Endodermal cell (in vitro differentiated cells): ENCODE results near the gene HSPA1A. TPM values are rescaled to one million over a fixed set of nuclear protein-coding genes. Genes with fewer than 3 reads are reported as not detected.

Experiments used
- DNase-seq: peaks from one replicate; pipeline ENCODE4 v3.0.0-alpha.2; 2017
- H3K27ac ChIP-seq: 2 replicates; pipeline ENCODE4 v1.5.1; 2013; ENCODE audit warnings: mild to moderate bottlenecking, low read depth, low read length, moderate library complexity
- H3K27me3 ChIP-seq: 2 replicates; pipeline ENCODE4 v1.6.1; 2013; ENCODE audit warnings: mild to moderate bottlenecking, low read length, moderate library complexity; ENCODE audit not compliant: insufficient read depth, control insufficient read depth, poor library complexity, severe bottlenecking
- H3K36me3 ChIP-seq: 2 replicates; pipeline ENCODE4 v1.7.0; 2013; ENCODE audit warnings: mild to moderate bottlenecking, low read length, moderate library complexity; ENCODE audit not compliant: control insufficient read depth, insufficient read depth
- H3K4me1 ChIP-seq: one replicate; pipeline ENCODE4 v1.7.0; 2013; ENCODE audit warnings: low read length; ENCODE audit not compliant: control insufficient read depth, insufficient read depth
- H3K4me3 ChIP-seq: 2 replicates; pipeline ENCODE4 v1.5.1; 2013; ENCODE audit warnings: mild to moderate bottlenecking, low read length, moderate library complexity
- H3K9ac ChIP-seq: 2 replicates; pipeline ENCODE4 v1.6.1; 2013; ENCODE audit warnings: mild to moderate bottlenecking, low read length, moderate library complexity; ENCODE audit not compliant: poor library complexity, severe bottlenecking; ENCODE audit errors: extremely low read depth
- H3K9me3 ChIP-seq: 2 replicates; pipeline ENCODE4 v1.6.1; 2013; ENCODE audit warnings: mild to moderate bottlenecking, low read length, moderate library complexity; ENCODE audit not compliant: control insufficient read depth
- H3K27ac Mint-ChIP-seq: 2 replicates; pipeline ENCODE4 v1.8.0; 2020; ENCODE audit warnings: mixed read lengths
- H3K27me3 Mint-ChIP-seq: 2 replicates; pipeline ENCODE4 v1.8.0; 2021; ENCODE audit warnings: mild to moderate bottlenecking, mixed read lengths; ENCODE audit not compliant: insufficient read depth
- H3K36me3 Mint-ChIP-seq: 2 replicates; pipeline ENCODE4 v1.8.0; 2020; ENCODE audit warnings: low read depth, mixed read lengths
- H3K4me1 Mint-ChIP-seq: 2 replicates; pipeline ENCODE4 v1.8.0; 2020; ENCODE audit warnings: mixed read lengths
- H3K4me3 Mint-ChIP-seq: 2 replicates; pipeline ENCODE4 v1.8.0; 2020; ENCODE audit warnings: mild to moderate bottlenecking, moderate library complexity, mixed read lengths
- H3K9me3 Mint-ChIP-seq: 2 replicates; pipeline ENCODE4 v1.8.0; 2020; ENCODE audit warnings: mild to moderate bottlenecking, mixed read lengths
- CTCF ChIP-seq: fragments of 200-600 bp; sonication (generic); conservative IDR thresholded peaks from 2 replicates; pipeline ENCODE4 v1.5.0; 2021; ENCODE audit warnings: antibody characterized with exemption, mild to moderate bottlenecking
- WGBS, 2 experiments: methylation state at CpG; one replicate each; pipeline versions ENCODE4 v1.1.5 to v1.1.7; 2013; ENCODE audit warnings: missing lambda C conversion rate in 2 of 2, mixed read lengths in 1 of 2; ENCODE audit not compliant: insufficient coverage in 1 of 2, insufficient read length in 1 of 2; 5-methylcytosine and 5-hydroxymethylcytosine counted together
- total RNA-seq, 2 donors: library from RNA; stranded (reverse); fragmentation: NEBNext Ultra II Directional in 1 of 2; extraction: Animal tissue kit (Norgen Biotek cat#: 25700) in 1 of 2; gene quantifications; 2 replicates in 1 of 2; 3 replicates in 1 of 2; pipeline ENCODE4 v1.2.1, GENCODE V29; 2021

HSPA1A gene
- total RNA-seq, 2 donors from 2014 or later, result 53.1 to 62.6 TPM

GRCh38 chr6:31842053-31842452 is 26.7 kb downstream of the HSPA1A start:
- no peaks in the 10 kb centered on the region for H3K9me3 Mint-ChIP-seq
- TF ChIP-seq CTCF, result no peak
- peaks cover 8% of the 10 kb centered on the region for H3K4me1 Mint-ChIP-seq
- no peak for DNase-seq
- H3K4me3 ChIP-seq, result no peak overlapping the region
- H3K27ac ChIP-seq, result no peak overlapping the region
- H3K27me3 ChIP-seq, result no peaks in the 10 kb centered on the region
- H3K27me3 Mint-ChIP-seq, result no peaks in the 10 kb centered on the region
- H3K9me3 ChIP-seq, result no peaks in the 10 kb centered on the region
- WGBS, 2 experiments, result 94 to 95% methylated on average over 5 to 9 of the region's 9 CpGs
- peaks cover 38% of the 10 kb centered on the region for H3K36me3 ChIP-seq
- H3K4me1 ChIP-seq, result no peaks in the 10 kb centered on the region
- H3K27ac Mint-ChIP-seq, result no peak overlapping the region
- no peak overlapping the region for H3K9ac ChIP-seq
- peaks cover 42% of the 10 kb centered on the region for H3K36me3 Mint-ChIP-seq
- no peak overlapping the region for H3K4me3 Mint-ChIP-seq

- no peak for TF ChIP-seq CTCF
- Histone ChIP-seq H3K36me3 (peaks cover 14% of the 10 kb centered on the region), H3K27me3 (no peaks in the 10 kb centered on the region), H3K9me3 (no peaks in the 10 kb centered on the region), H3K4me1 (peaks cover 3% of the 10 kb centered on the region), H3K9ac (no peak overlapping the region), H3K4me3 (no peak overlapping the region), H3K27ac (no peak overlapping the region)
- H3K36me3 Mint-ChIP-seq, result peaks cover 19% of the 10 kb centered on the region
- H3K4me3 Mint-ChIP-seq, result no peak overlapping the region
- 92 to 96% methylated on average over 2 to 3 of the region's 3 CpGs for WGBS, 2 experiments
- no peaks in the 10 kb centered on the region for H3K4me1 Mint-ChIP-seq
- no peaks in the 10 kb centered on the region for H3K9me3 Mint-ChIP-seq
- no peak for DNase-seq
- H3K27ac Mint-ChIP-seq, result no peak overlapping the region
- no peaks in the 10 kb centered on the region for H3K27me3 Mint-ChIP-seq
These were observed 29.2 kb downstream of the HSPA1A start for GRCh38 chr6:31844507-31844906.

- H3K4me3 ChIP-seq, result no peak overlapping the region
- H3K36me3 ChIP-seq, result no peaks in the 10 kb centered on the region
- Mint-ChIP-seq H3K4me3 (no peak overlapping the region), H3K4me1 (peaks cover 7% of the 10 kb centered on the region), H3K9me3 (peaks cover 4% of the 10 kb centered on the region), H3K27ac (no peak overlapping the region), H3K27me3 (peaks cover 6% of the 10 kb centered on the region), H3K36me3 (peaks cover under 1% of the 10 kb centered on the region)
- 94 to 100% methylated on average over 1 to 2 of the region's 2 CpGs for WGBS, 2 experiments
- no peak overlapping the region for H3K9ac ChIP-seq
- peaks cover 3% of the 10 kb centered on the region for H3K4me1 ChIP-seq
- no peaks in the 10 kb centered on the region for H3K9me3 ChIP-seq
- no peak for TF ChIP-seq CTCF
- no peaks in the 10 kb centered on the region for H3K27me3 ChIP-seq
- no peak overlapping the region for H3K27ac ChIP-seq
- no peak for DNase-seq
These were observed 32.1 kb downstream of the HSPA1A start for GRCh38 chr6:31847276-31847978.
